K562 (cell line): ENCODE results near the gene RARS1. TPM values are rescaled to one million over a fixed set of nuclear protein-coding genes. Genes with fewer than 3 reads are reported as not detected.

Experiments used
- EP400 ChIP-seq: fragments of 450-650 bp; IDR thresholded peaks from 2 replicates; pipeline ENCODE4 v1.6.1; 2017; ENCODE audit warnings: antibody characterized with exemption, mild to moderate bottlenecking, moderate library complexity
- FIP1L1 ChIP-seq: fragments of 200-400 bp; formaldehyde crosslinking; IDR thresholded peaks from 2 replicates; pipeline ENCODE4 v1.6.1; 2018; ENCODE audit warnings: mild to moderate bottlenecking, low read depth, low read length; ENCODE audit not compliant: poor library complexity, severe bottlenecking
- GABPB2 ChIP-seq: fragments of 250-450 bp; sonication (Bioruptor Pico); conservative IDR thresholded peaks from 2 replicates; pipeline ENCODE4 v1.5.1; 2021; ENCODE audit warnings: mild to moderate bottlenecking
- GTF2F1 ChIP-seq: IDR thresholded peaks from 2 replicates; pipeline ENCODE4 v1.6.1; 2011; ENCODE audit warnings: low read depth, low read length, improper control_type of control experiment
- HIVEP1 ChIP-seq: fragments of 250-450 bp; sonication (Bioruptor Pico); IDR thresholded peaks from 2 replicates; pipeline ENCODE4 v1.4.0; 2020; ENCODE audit warnings: mild to moderate bottlenecking
- HMG20B ChIP-seq: fragments of 250-450 bp; sonication (Bioruptor Pico); IDR thresholded peaks from 2 replicates; pipeline ENCODE4 v1.5.0; 2021; ENCODE audit warnings: mild to moderate bottlenecking
- ILK ChIP-seq: fragments of 450-650 bp; IDR thresholded peaks from 2 replicates; pipeline ENCODE4 v1.6.1; 2016; ENCODE audit warnings: missing genetic modification characterization, low read depth, mild to moderate bottlenecking, missing compliant biosample characterization, moderate library complexity, borderline replicate concordance
- KHSRP ChIP-seq: fragments of 450-650 bp; IDR thresholded peaks from 2 replicates; pipeline ENCODE4 v1.6.1; 2017
- MAZ ChIP-seq, 2 experiments: fragments of 450-650 bp in 1 of 2; sonication (generic) in 1 of 2; formaldehyde crosslinking; IDR thresholded peaks in 1 of 2; conservative IDR thresholded peaks in 1 of 2; 2 replicates each; pipeline versions ENCODE4 v1.4.0 to v1.5.0; 2020; ENCODE audit warnings: mild to moderate bottlenecking in 1 of 2, missing genetic modification reagents in 1 of 2
- MBD2 ChIP-seq: sonication (generic); IDR thresholded peaks from 2 replicates; pipeline ENCODE4 v1.6.1; 2016; ENCODE audit warnings: low read depth, borderline replicate concordance
- MTA3 ChIP-seq: fragments of 450-650 bp; formaldehyde crosslinking; IDR thresholded peaks from 2 replicates; pipeline ENCODE4 v1.6.1; 2017; ENCODE audit warnings: mild to moderate bottlenecking, borderline replicate concordance
- NCOA2 ChIP-seq, 2 experiments: fragments of 450-650 bp; IDR thresholded peaks; 2 replicates each; pipeline ENCODE4 v1.6.1; 2018; ENCODE audit warnings: mild to moderate bottlenecking in 2 of 2, moderate library complexity in 1 of 2; ENCODE audit not compliant: partially characterized antibody in 2 of 2
- NONO ChIP-seq, 2 experiments: fragments of 200-400 bp in 1 of 2; fragments of 450-650 bp in 1 of 2; formaldehyde crosslinking in 1 of 2; IDR thresholded peaks; 2 replicates each; pipeline ENCODE4 v1.6.1; 2017; ENCODE audit warnings: low read depth in 2 of 2, mild to moderate bottlenecking in 2 of 2, moderate library complexity in 2 of 2, low read length in 1 of 2
- NRF1 ChIP-seq, 2 experiments: fragments of 450-650 bp; IDR thresholded peaks in 1 of 2; conservative IDR thresholded peaks in 1 of 2; 2 replicates each; pipeline ENCODE4 v1.6.1; 2014; ENCODE audit warnings: mild to moderate bottlenecking in 2 of 2
- POLR2B ChIP-seq: fragments of 450-650 bp; IDR thresholded peaks from 2 replicates; pipeline ENCODE4 v1.6.1; 2018; ENCODE audit warnings: low read depth; ENCODE audit not compliant: partially characterized antibody
- POLR2H ChIP-seq: IDR thresholded peaks from 2 replicates; pipeline ENCODE4 v1.6.1; 2016; ENCODE audit warnings: missing genetic modification characterization, low read depth, mild to moderate bottlenecking, control low read depth, missing compliant biosample characterization, moderate library complexity
- TAF7 ChIP-seq: fragments of 450-650 bp; IDR thresholded peaks from 2 replicates; pipeline ENCODE4 v1.6.1; 2016; ENCODE audit warnings: missing genetic modification characterization, missing compliant biosample characterization
- TCF3 ChIP-seq: sonication (generic); formaldehyde crosslinking; IDR thresholded peaks from 2 replicates; pipeline ENCODE4 v1.4.0; 2020; ENCODE audit warnings: mild to moderate bottlenecking, missing genetic modification reagents
- ZBTB17 ChIP-seq: fragments of 450-650 bp; formaldehyde crosslinking; IDR thresholded peaks from 2 replicates; pipeline ENCODE4 v1.4.0; 2020; ENCODE audit warnings: mild to moderate bottlenecking
- ZKSCAN3 ChIP-seq: fragments of 250-450 bp; sonication (Bioruptor Pico); IDR thresholded peaks from 2 replicates; pipeline ENCODE4 v1.4.0; 2020
- ZNF584 ChIP-seq: fragments of 200-800 bp; sonication (Bioruptor generic); IDR thresholded peaks from 2 replicates; pipeline ENCODE4 v1.6.1; 2016; ENCODE audit warnings: low read depth, mild to moderate bottlenecking, missing genetic modification characterization, missing compliant biosample characterization
- ZSCAN32 ChIP-seq: fragments of 450-650 bp; formaldehyde crosslinking; IDR thresholded peaks from 2 replicates; pipeline ENCODE4 v1.4.0; 2020; ENCODE audit warnings: mild to moderate bottlenecking, moderate library complexity
- polyA plus RNA-seq, 8 experiments: library from polyadenylated mRNA; depleted of rRNA in 4 of 8; stranded (reverse) in 5 of 8; unstranded in 3 of 8; fragments of >200 nt; fragmentation: Nextera tagmentation in 2 of 8; fragmentation: Illumina TruSeq in 1 of 8; extraction: Ambion mirVana in 2 of 8; extraction: Trizol in 1 of 8; gene quantifications; 2 replicates each; pipeline versions ENCODE4 v1.2.1 to v1.2.3, GENCODE V29; 2011 to 2014; ENCODE audit warnings: inconsistent platforms in 1 of 8, missing spikeins in 1 of 8
- total RNA-seq, 7 experiments: library from RNA; depleted of rRNA in 6 of 7; stranded (reverse); fragments of >200 nt in 6 of 7; fragmentation: Illumina TruSeq in 2 of 7; extraction: Trizol in 2 of 7; gene quantifications; 2 replicates each; pipeline versions ENCODE4 v1.2.1 to v1.2.3, GENCODE V29; 2011 to 2021; ENCODE audit warnings: low replicate concordance in 1 of 7
- TF ChIP-seq, protein P1 (sequence below): fragments of 450-650 bp; formaldehyde crosslinking; IDR thresholded peaks from 2 replicates; pipeline ENCODE4 v1.4.0; 2022; ENCODE audit warnings: mild to moderate bottlenecking, moderate library complexity
- TF ChIP-seq, protein P2 (sequence below): fragments of 450-650 bp; IDR thresholded peaks from 2 replicates; pipeline ENCODE4 v1.6.1; 2017; ENCODE audit warnings: mild to moderate bottlenecking, moderate library complexity
- TF ChIP-seq, protein P3 (sequence below): sonication (generic); formaldehyde crosslinking; IDR thresholded peaks from 2 replicates; pipeline ENCODE4 v1.8.0; 2022; ENCODE audit warnings: missing genetic modification reagents, mild to moderate bottlenecking, borderline replicate concordance

The RARS1 gene
- total and polyA plus RNA-seq, 9 of the 15 experiments (the other 6 are each of a cell fraction or from before 2014, with no cell fraction given), result 109 to 196 (median 139) TPM

DNA sequence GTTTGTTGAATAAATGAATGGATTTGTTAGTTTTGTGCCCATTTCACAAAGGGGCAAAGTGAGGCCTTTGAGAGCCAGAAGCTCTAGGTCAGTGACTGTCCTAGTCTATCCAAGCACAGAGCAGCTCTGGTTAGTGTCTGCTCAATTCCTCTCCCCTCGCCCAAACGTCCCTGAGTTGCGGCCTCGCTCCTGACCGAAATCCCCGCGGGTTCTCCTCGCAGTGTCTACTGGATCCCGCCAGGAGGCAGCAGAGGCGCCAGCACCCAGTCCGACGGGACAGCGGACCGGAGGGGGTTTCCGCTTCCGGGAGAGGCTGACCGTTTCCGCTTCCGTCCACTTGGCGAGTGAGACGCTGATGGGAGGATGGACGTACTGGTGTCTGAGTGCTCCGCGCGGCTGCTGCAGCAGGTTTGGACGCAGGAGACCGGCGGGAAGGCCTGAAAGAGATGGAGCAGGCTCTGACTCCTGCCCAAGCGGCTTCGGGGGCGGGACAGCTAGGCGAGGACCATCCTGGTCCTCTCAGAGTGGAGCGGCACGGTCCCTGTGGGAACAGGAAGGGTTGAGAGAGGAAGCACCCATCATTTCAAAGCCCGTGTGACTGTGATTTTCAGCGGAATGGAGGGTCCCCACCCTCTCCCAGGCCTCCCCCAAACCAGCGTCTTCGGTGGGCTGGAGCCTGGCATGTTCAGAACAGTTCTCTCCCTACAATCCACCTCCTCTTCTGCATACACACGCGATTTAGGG is at the start of gene RARS1 (continued):
- TF ChIP-seq MBD2 (peak; percentile 82), TCF3 (peak; percentile 41; the same call in 1 of the 2 replicates), ZSCAN32 (no peak), MAZ (CRISPR knock-in tag; conservative IDR thresholded peaks at IDR 0.05 in 1 of 2, IDR thresholded peaks at IDR 0.05 in 1 of 2) (peak; percentile 100), GTF2F1 (no peak; the same call in 1 of the 2 replicates), MTA3 (peak; percentile 58; the same call in 1 of the 2 replicates), HMG20B (CRISPR knock-in tag) (no peak), ILK (no peak), POLR2B (peak; percentile 97), NONO (IDR thresholded peaks at IDR 0.05; ENCODE audit: low read depth in 2 of 2, low read length in 1 of 2) (peak in 1 of 2 experiments; percentile 20; a peak in 1 of 4 replicates), NCOA2 (IDR thresholded peaks at IDR 0.05; ENCODE audit: partially characterized antibody in 2 of 2) (no peak), GABPB2 (CRISPR knock-in tag) (no peak), NRF1 (conservative IDR thresholded peaks at IDR 0.05 in 1 of 2, IDR thresholded peaks at IDR 0.05 in 1 of 2) (peak in 1 of 2 experiments; percentile 22; a peak in 1 of 4 replicates), EP400 (peak; percentile 93), FIP1L1 (peak; percentile 43), TAF7 (tag) (peak; percentile 73), ZBTB17 (CRISPR knock-in tag) (no peak), POLR2H (tag) (peak; percentile 69), KHSRP (no peak), ZKSCAN3 (CRISPR knock-in tag) (no peak), HIVEP1 (CRISPR knock-in tag) (no peak), ZNF584 (no peak)
- TF ChIP-seq, protein P1, sequence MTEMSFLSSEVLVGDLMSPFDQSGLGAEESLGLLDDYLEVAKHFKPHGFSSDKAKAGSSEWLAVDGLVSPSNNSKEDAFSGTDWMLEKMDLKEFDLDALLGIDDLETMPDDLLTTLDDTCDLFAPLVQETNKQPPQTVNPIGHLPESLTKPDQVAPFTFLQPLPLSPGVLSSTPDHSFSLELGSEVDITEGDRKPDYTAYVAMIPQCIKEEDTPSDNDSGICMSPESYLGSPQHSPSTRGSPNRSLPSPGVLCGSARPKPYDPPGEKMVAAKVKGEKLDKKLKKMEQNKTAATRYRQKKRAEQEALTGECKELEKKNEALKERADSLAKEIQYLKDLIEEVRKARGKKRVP (CRISPR knock-in tag), result no peak
- TF ChIP-seq, protein P2, sequence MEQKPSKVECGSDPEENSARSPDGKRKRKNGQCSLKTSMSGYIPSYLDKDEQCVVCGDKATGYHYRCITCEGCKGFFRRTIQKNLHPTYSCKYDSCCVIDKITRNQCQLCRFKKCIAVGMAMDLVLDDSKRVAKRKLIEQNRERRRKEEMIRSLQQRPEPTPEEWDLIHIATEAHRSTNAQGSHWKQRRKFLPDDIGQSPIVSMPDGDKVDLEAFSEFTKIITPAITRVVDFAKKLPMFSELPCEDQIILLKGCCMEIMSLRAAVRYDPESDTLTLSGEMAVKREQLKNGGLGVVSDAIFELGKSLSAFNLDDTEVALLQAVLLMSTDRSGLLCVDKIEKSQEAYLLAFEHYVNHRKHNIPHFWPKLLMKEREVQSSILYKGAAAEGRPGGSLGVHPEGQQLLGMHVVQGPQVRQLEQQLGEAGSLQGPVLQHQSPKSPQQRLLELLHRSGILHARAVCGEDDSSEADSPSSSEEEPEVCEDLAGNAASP, result no peak
- TF ChIP-seq, protein P3, sequence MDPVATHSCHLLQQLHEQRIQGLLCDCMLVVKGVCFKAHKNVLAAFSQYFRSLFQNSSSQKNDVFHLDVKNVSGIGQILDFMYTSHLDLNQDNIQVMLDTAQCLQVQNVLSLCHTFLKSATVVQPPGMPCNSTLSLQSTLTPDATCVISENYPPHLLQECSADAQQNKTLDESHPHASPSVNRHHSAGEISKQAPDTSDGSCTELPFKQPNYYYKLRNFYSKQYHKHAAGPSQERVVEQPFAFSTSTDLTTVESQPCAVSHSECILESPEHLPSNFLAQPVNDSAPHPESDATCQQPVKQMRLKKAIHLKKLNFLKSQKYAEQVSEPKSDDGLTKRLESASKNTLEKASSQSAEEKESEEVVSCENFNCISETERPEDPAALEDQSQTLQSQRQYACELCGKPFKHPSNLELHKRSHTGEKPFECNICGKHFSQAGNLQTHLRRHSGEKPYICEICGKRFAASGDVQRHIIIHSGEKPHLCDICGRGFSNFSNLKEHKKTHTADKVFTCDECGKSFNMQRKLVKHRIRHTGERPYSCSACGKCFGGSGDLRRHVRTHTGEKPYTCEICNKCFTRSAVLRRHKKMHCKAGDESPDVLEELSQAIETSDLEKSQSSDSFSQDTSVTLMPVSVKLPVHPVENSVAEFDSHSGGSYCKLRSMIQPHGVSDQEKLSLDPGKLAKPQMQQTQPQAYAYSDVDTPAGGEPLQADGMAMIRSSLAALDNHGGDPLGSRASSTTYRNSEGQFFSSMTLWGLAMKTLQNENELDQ (CRISPR knock-in tag), result no peak
